GM12878 (cell line): Measurements from ENCODE around the gene MAML3. TPM values are rescaled to one million over a fixed set of nuclear protein-coding genes. Genes with fewer than 3 reads are reported as not detected.

Source experiments
- ATAC-seq: fragments of 200-7000 bp; cut with Tn5 transposase; 3 replicates; pipeline ENCODE4 v1.9.1; 2020; ENCODE audit warnings: mild to moderate bottlenecking, moderate library complexity
- BruUV-seq: library from RNA; stranded (reverse); fragments of 400-500 nt; replicated peaks from 2 replicates; lab custom pipeline; 2021; lab: Mats Ljungman, UMichigan
- CTCF ChIA-PET: fragments of 300-600 bp; sonication (Branson Sonifier 250); formaldehyde crosslinking; extraction: SDS; loops from one replicate; lab custom pipeline; 2021; ENCODE audit warnings: inconsistent platforms; lab: Yijun Ruan, JAX
- POLR2A ChIA-PET: fragments of 350-600 bp; formaldehyde crosslinking; extraction: SDS; loops from one replicate; lab custom pipeline; 2021; ENCODE audit warnings: inconsistent platforms; lab: Charles Lee
- RAD21 ChIA-PET: fragments of 300-600 bp; sonication (Branson Sonifier 250); formaldehyde crosslinking; loops from one replicate; lab custom pipeline; 2023; ENCODE audit warnings: antibody characterized with exemption; ENCODE audit not compliant: unreplicated experiment; lab: Charles Lee
- SMC1A ChIA-PET: fragments of 300-600 bp; sonication (Branson Sonifier 250); formaldehyde crosslinking; loops from one replicate; lab custom pipeline; 2023; ENCODE audit not compliant: unreplicated experiment, uncharacterized antibody; lab: Charles Lee
- DNase-seq: peaks from one replicate; pipeline ENCODE4 v3.0.0-alpha.2; 2011; ENCODE audit warnings: low read depth, low spot score
- FAIRE-seq: peaks from 3 replicates; lab custom pipeline; 2011; peaks lifted over from hg19 to GRCh38; lab: Jason Lieb, UNC
- H2AFZ ChIP-seq: 2 replicates; pipeline ENCODE4 v1.6.0; 2011; ENCODE audit warnings: low read depth, low read length, control low read depth; ENCODE audit not compliant: control insufficient read depth
- H3K27ac ChIP-seq: 2 replicates; pipeline ENCODE4 v1.5.1; 2011; ENCODE audit warnings: control low read depth; ENCODE audit not compliant: control insufficient read depth, insufficient read depth
- H3K27me3 ChIP-seq, 2 experiments: replicated peaks in 1 of 2; 2 replicates each; pipeline versions ENCODE4 v1.6.0 to v1.6.1; 2011; ENCODE audit warnings: low read length in 1 of 2; ENCODE audit not compliant: control insufficient read depth in 2 of 2, insufficient read depth in 2 of 2
- H3K36me3 ChIP-seq, 2 experiments: 2 replicates each; pipeline ENCODE4 v1.5.1; 2011; ENCODE audit warnings: low read length in 1 of 2; ENCODE audit not compliant: control insufficient read depth in 2 of 2, insufficient read depth in 2 of 2
- H3K4me1 ChIP-seq: 2 replicates; pipeline ENCODE4 v1.6.1; 2011; ENCODE audit warnings: mild to moderate bottlenecking, low read length, moderate library complexity, mixed read lengths; ENCODE audit not compliant: control insufficient read depth, insufficient read depth
- H3K4me2 ChIP-seq: 2 replicates; pipeline ENCODE4 v1.6.0; 2011; ENCODE audit warnings: control low read depth; ENCODE audit not compliant: control insufficient read depth, insufficient read depth
- H3K4me3 ChIP-seq: fragments of 200-600 bp; sonication (generic); 2 replicates; pipeline ENCODE4 v1.5.1; 2016
- H3K79me2 ChIP-seq: 2 replicates; pipeline ENCODE4 v1.6.0; 2011; ENCODE audit warnings: low read length; ENCODE audit not compliant: control insufficient read depth, insufficient read depth
- H3K9ac ChIP-seq: 2 replicates; pipeline ENCODE4 v1.8.0; 2011; ENCODE audit warnings: low read length, control low read depth, mixed read lengths; ENCODE audit not compliant: control insufficient read depth, insufficient read depth
- H3K9me3 ChIP-seq: replicated peaks from 3 replicates; pipeline ENCODE4 v1.5.1; 2011; ENCODE audit warnings: mild to moderate bottlenecking, low read length; ENCODE audit not compliant: control insufficient read depth, insufficient read depth
- H4K20me1 ChIP-seq: 2 replicates; pipeline ENCODE4 v1.6.0; 2011; ENCODE audit not compliant: control insufficient read depth, insufficient read depth
- ATF7 ChIP-seq: fragments of 450-650 bp; IDR thresholded peaks from 2 replicates; pipeline ENCODE4 v1.6.1; 2016; ENCODE audit warnings: low read depth, mild to moderate bottlenecking
- BCL3 ChIP-seq: IDR thresholded peaks from 2 replicates; pipeline ENCODE4 v1.6.1; 2011; ENCODE audit warnings: borderline replicate concordance, low read depth, mild to moderate bottlenecking, moderate library complexity, low read length; ENCODE audit not compliant: insufficient read depth, poor library complexity, severe bottlenecking
- CBX3 ChIP-seq: fragments of 200-600 bp; sonication (generic); IDR thresholded peaks from 2 replicates; pipeline ENCODE4 v1.6.1; 2016; ENCODE audit warnings: low read depth, borderline replicate concordance
- GABPA ChIP-seq: IDR thresholded peaks from 2 replicates; pipeline ENCODE4 v1.6.1; 2014; ENCODE audit warnings: antibody characterized with exemption, low read depth, mild to moderate bottlenecking, inconsistent platforms
- HCFC1 ChIP-seq: fragments of 150-350 bp; IDR thresholded peaks from 2 replicates; pipeline ENCODE4 v1.6.1; 2014; ENCODE audit warnings: low read length
- JUNB ChIP-seq: IDR thresholded peaks from 2 replicates; pipeline ENCODE4 v1.6.1; 2016; ENCODE audit warnings: antibody characterized with exemption, mild to moderate bottlenecking
- JUND ChIP-seq: IDR thresholded peaks from 2 replicates; pipeline ENCODE4 v1.6.1; 2012; ENCODE audit warnings: low read depth, mild to moderate bottlenecking, low read length, improper control_type of control experiment, moderate library complexity
- KAT2A ChIP-seq: conservative IDR thresholded peaks from 2 replicates; pipeline ENCODE4 v1.6.1; 2011; ENCODE audit warnings: low read depth, low read length; ENCODE audit not compliant: control insufficient read depth
- MEF2A ChIP-seq: IDR thresholded peaks from 2 replicates; pipeline ENCODE4 v1.6.1; 2011; ENCODE audit warnings: low read depth, mild to moderate bottlenecking, low read length, moderate library complexity; ENCODE audit not compliant: insufficient read depth
- NR2F1 ChIP-seq: fragments of 450-650 bp; conservative IDR thresholded peaks from 2 replicates; pipeline ENCODE4 v1.6.1; 2017; ENCODE audit warnings: mild to moderate bottlenecking
- POLR2A ChIP-seq: IDR thresholded peaks from 2 replicates; pipeline ENCODE4 v1.6.1; 2011; ENCODE audit warnings: low read depth, mild to moderate bottlenecking, low read length
- POLR2AphosphoS5 ChIP-seq: IDR thresholded peaks from 2 replicates; pipeline ENCODE4 v1.6.1; 2011; ENCODE audit warnings: mild to moderate bottlenecking, low read length, inconsistent platforms
- RELB ChIP-seq: fragments of 450-650 bp; IDR thresholded peaks from 2 replicates; pipeline ENCODE4 v1.6.1; 2017; ENCODE audit warnings: low read depth, mild to moderate bottlenecking, moderate library complexity
- SREBF2 ChIP-seq: IDR thresholded peaks from 2 replicates; pipeline ENCODE4 v1.6.1; 2012; ENCODE audit warnings: mild to moderate bottlenecking, low read length
- TCF12 ChIP-seq: IDR thresholded peaks from 2 replicates; pipeline ENCODE4 v1.6.1; 2011; ENCODE audit warnings: low read depth, mild to moderate bottlenecking, low read length
- YY1 ChIP-seq: IDR thresholded peaks from 2 replicates; pipeline ENCODE4 v1.6.1; 2011; ENCODE audit warnings: low read depth, mild to moderate bottlenecking, low read length
- ZNF592 ChIP-seq: fragments of 450-650 bp; IDR thresholded peaks from 2 replicates; pipeline ENCODE4 v1.6.1; 2017; ENCODE audit warnings: mild to moderate bottlenecking, moderate library complexity
- WGBS: methylation state at CpG from one replicate; pipeline ENCODE4 v1.1.6; 2016; ENCODE audit warnings: low lambda C conversion rate; ENCODE audit not compliant: insufficient replicate concordance, insufficient coverage; ENCODE audit errors: missing lambda C conversion rate; 5-methylcytosine and 5-hydroxymethylcytosine counted together
- in situ Hi-C: fragments of 300-500 bp; cut with MboI; formaldehyde crosslinking; loops from 9 replicates; pipeline ENCODE4 v1.14.3; 2018; ENCODE audit warnings: mixed read lengths
- intact Hi-C: fragments of 100-400 bp; cut with micrococcal nuclease; formaldehyde crosslinking; loops from one replicate; pipeline ENCODE4 v1.14.2; 2022; ENCODE audit not compliant: unreplicated experiment
- polyA plus RNA-seq, 11 experiments: library from polyadenylated mRNA; depleted of rRNA in 4 of 11; unstranded in 6 of 11; stranded (reverse) in 5 of 11; fragments of >200 nt; fragmentation: Nextera tagmentation in 4 of 11; fragmentation: Illumina TruSeq in 1 of 11; extraction: Ambion mirVana in 4 of 11; extraction: Trizol in 1 of 11; gene quantifications; 1 replicate in 1 of 11; 2 replicates in 10 of 11; pipeline versions ENCODE4 v1.2.1 to v1.2.3, GENCODE V29; 2011 to 2016; ENCODE audit warnings: inconsistent platforms in 2 of 11, missing spikeins in 2 of 11, low read depth in 1 of 11
- total RNA-seq, 4 experiments: library from RNA; depleted of rRNA in 3 of 4; stranded (reverse); fragments of >200 nt in 3 of 4; fragmentation: Illumina TruSeq in 1 of 4; extraction: Trizol in 1 of 4; gene quantifications; 2 replicates each; pipeline versions ENCODE4 v1.2.1 to v1.2.3, GENCODE V29; 2013 to 2021

Gene MAML3
- total and polyA plus RNA-seq, 10 of the 15 experiments (the other 5 are each of a cell fraction or from before 2014, with no cell fraction given) = under 0.01 to 0.53 (median 0.06) TPM; not detected in 2

GRCh38 chr4:139860435-139861024 is 293.5 kb downstream of the MAML3 start:
- SMC1A ChIA-PET = no interaction called here
- 44% methylated on average over 9 of the region's 9 CpGs for WGBS
- CTCF ChIA-PET = no interaction called here
- RAD21 ChIA-PET = no interaction called here
- BruUV-seq = no TSS peak
- no peak overlapping the region for H3K9ac ChIP-seq
- ATAC-seq (peak; percentile 53), DNase-seq (no peak), FAIRE-seq (peak; percentile 23)
- no peaks in the 10 kb centered on the region for H3K9me3 ChIP-seq
- H2AFZ ChIP-seq = no peak overlapping the region
- intact Hi-C loops (no loop called here), in situ Hi-C loops (no loop called here)
- no peaks in the 10 kb centered on the region for H3K79me2 ChIP-seq
- POLR2A ChIA-PET = no interaction called here
- peaks cover 3 to 15% of the 10 kb centered on the region in 2 experiments; a peak in 2 of 4 replicates for H3K27me3 ChIP-seq
- peaks cover 3% of the 10 kb centered on the region; the same call in 1 of the 2 replicates for H3K4me1 ChIP-seq
- H3K4me3 ChIP-seq = no peak overlapping the region
- no peak overlapping the region for H3K27ac ChIP-seq
- no peaks in the 10 kb centered on the region for H4K20me1 ChIP-seq
- H3K36me3 ChIP-seq = no peaks in the 10 kb centered on the region
- H3K4me2 ChIP-seq = no peak overlapping the region
- TF ChIP-seq MEF2A (no peak), JUNB (peak; percentile 85), NR2F1 (no peak), ZNF592 (no peak), YY1 (no peak), KAT2A (no peak), JUND (no peak), RELB (no peak), GABPA (peak; percentile 26; the same call in 1 of the 2 replicates), POLR2A (no peak), TCF12 (no peak), SREBF2 (no peak), POLR2AphosphoS5 (no peak), ATF7 (no peak), HCFC1 (no peak), CBX3 (no peak), BCL3 (no peak)
